HG03095 (cell line): Measurements from ENCODE around the gene RAB11FIP3.

ENCODE experiments used
- ATAC-seq: cut with Tn5 transposase; IDR thresholded peaks from one replicate; pipeline ENCODE4 v1.9.1; 2021; ENCODE audit warnings: moderate library complexity; ENCODE audit not compliant: unreplicated experiment

Gene RAB11FIP3

GRCh38 chr16:548586-548985, 123.1 kb downstream of the RAB11FIP3 start:
- no peak for ATAC-seq

GRCh38 chr16:549544-550263, 124.3 kb downstream of the RAB11FIP3 start:
- ATAC-seq = no peak

GRCh38 chr16:551210-551609, 125.8 kb downstream of the RAB11FIP3 start:
- no peak for ATAC-seq

DNA sequence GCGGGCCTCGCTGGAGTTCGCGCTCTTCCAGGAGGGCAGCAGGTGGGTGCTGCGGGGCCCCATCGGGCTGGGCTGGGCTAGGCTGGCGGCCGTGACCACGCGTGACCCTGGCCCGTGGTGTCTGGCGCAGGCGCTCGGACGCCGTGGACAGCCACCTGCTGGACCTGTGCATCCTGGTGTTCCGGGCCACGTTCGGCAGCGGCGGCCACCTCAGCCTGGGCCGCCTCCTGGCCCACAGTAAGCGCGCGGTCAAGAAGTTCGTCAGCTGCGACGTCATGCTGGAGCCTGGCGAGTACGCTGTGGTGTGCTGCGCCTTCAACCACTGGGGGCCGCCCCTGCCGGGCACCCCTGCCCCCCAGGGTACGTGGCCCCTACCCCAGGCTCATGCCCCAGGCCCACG, 126.7 kb downstream of the RAB11FIP3 start:
- no peak for ATAC-seq

DNA sequence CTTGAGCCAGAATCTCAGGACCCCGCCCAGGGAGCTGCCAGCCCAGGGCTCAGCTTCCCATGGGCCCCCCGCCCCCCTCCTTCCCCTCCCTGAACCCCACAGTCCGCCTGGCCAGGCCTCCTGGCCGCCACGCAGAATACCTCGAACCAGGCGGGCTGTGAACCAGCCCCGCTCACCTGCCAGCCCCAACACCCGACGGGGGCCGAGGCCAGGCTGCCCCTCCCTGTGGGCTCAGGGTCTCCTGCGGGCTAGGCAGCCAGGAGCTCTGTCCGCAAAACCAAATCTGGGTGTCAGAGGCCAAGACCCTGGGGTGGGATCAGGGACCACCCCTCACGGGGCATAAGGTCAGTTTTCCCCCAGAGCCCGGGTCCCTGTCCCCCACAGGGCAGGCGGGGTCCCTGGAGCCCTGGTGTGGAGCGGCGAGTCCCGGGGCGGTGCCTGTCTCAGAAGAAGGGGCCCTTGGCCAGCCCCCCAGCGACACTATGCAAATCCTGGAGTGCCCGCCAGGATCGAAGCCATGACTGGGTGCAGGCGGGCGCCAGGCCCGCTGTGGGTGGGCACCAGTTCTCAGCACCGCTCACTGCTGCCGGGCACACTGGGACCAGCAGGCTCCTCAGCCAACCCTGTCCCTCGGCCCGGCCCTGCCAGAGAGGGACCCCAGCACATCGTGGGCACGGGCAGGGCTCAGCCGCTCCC, 128.3 kb downstream of the RAB11FIP3 start:
- ATAC-seq = no peak

- no peak for ATAC-seq
These were observed 128.8 kb downstream of the RAB11FIP3 start for GRCh38 chr16:554297-554621.

DNA sequence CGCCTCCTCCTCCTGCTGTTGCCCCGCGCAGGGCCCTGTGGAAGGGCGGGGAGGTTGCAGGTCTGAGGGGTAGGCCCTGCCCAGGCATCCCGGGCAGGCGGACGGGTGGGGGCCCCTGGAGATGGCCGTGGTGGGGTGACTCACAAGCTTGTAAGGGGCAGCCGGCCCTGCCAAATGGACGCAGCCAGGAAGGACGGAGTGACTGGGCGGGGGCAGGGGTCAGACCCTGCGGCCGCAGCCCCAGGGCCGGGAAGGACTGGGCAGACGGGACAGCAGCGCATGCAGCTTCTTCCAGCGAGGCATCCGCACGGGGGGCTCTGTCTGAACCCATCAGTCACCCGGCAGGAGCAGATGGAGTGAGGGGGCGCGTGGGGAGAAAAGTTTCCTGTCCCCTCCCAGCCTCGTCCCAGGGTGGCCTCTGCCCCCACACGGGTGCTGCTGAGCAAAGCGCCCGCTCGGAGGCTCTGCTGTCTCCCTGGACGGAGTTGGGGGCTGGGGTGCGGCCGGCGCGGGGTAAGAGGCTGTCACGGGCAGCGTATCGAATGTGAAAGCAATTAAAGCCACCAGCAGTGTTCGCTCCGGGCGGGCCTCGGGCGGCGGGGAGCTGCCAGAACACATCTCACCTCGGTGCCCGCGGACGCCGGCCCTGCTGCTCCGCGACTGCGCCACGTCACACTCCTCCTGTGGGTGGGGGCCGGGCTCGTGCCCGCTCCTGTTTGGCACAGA, 129.4 kb downstream of the RAB11FIP3 start:
- ATAC-seq = no peak

GRCh38 chr16:555528-556473, 130.4 kb downstream of the RAB11FIP3 start:
- ATAC-seq = no peak

DNA sequence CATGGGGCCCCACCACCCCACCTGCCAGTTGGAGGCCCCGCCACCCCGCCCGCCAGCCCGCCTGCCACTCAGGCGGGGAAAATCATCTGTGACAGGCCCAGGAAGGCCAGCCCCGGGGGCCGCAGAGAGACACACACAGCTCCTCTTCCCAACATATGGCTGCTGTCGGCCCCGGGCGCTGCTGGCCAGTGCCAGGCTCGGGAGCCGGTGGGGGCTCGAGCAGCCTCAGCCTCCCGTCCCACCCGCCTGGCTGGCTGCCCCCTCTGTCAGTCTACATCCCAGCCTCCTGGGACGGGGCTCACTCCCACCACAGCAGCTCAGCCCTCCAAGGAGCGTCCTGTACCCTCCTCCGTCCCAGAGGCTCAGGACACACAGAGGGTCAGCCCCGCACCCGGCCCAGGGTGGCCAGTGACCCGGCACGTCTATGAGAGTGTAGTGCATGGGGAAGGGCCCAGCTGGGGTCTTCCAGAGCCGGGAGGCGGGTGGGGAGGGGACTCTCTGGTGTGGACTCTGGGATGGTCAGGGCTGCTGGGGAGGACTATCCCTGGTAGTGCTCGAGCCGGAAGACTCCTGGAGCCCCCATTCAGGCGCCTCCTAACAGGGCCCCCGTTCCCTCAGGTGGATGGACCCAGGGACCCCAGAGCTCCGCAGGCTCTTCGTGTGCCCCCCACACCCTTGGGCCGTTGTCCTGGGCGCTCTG, 131.2 kb downstream of the RAB11FIP3 start:
- no peak for ATAC-seq

- no peak for ATAC-seq
These were observed 132.2 kb downstream of the RAB11FIP3 start for GRCh38 chr16:557463-558297.

- ATAC-seq = no peak
These were observed 133.0 kb downstream of the RAB11FIP3 start for GRCh38 chr16:558298-559020.

DNA sequence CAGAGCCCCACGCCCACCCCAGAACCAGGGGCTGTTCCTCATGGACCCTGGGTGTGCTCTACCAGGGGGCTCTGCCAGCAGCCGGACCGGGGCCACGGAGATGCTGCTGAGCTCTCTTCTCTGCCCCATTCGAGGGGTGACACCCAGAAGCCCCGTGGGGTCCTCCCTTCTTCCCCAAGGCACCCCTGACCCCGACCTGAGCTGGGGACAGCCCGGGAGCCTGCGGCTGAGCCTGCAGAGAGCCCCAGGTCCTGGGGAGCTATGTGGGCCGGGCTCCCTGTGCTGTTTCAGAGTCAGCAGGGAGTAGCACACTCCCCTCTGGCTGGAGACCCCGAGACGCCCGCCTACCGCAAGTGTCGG, 133.6 kb downstream of the RAB11FIP3 start:
- ATAC-seq = no peak

DNA sequence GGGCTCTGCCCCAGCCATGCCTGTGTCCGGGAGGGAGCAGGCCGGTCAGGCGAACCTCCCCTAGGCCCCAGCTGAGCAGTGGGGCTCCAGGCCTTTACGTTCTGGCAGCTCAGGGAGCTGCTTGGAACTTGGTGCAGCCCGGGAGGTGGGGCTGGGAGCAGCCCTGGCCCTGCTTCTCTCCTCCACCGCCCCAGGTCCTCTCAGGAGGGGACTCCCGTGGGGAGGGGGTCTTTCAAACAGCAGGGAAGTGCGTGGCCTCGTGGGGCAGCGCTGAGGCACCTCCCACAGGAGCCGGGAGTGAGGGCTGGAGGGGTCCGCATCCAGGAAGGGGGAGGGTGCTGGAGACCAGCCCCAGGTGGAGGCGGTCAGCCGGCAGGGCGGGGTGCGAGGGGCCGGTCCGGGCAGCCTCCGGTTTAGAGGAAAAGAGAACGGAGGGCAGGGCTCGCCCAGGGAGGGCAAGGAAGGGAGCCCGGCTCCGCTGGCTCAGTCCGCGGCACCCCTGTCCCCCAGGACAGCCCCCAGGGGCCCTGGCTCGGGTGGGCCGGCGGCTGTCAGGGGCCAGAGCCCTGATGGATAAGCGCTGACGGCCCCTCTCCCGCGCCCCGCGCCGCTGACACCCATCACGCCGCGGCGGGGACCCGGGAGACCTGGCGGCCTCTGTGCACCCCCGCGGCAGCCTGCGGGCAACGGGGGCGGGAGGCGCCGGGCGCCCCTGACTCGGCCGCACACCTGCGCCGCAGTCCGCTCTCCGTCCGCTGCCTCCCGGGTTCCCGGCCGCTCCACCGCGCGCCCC, 134.2 kb downstream of the RAB11FIP3 start:
- ATAC-seq = no peak

- no peak for ATAC-seq
These were observed 134.8 kb downstream of the RAB11FIP3 start, which contains the start of gene PRR35 for GRCh38 chr16:560204-560700. Gene PRR35 (plus strand): TSS chr16:560394. CDS start chr16:563295, 2,901 bp downstream.

- no peak for ATAC-seq
These were observed 135.4 kb downstream of the RAB11FIP3 start for GRCh38 chr16:560701-561412.

GRCh38 chr16:561413-561794, 136.0 kb downstream of the RAB11FIP3 start:
- ATAC-seq = no peak
